Astrocyte (in vitro differentiated cells and primary cell): Measurements from ENCODE around the gene NRDC. TPM values are rescaled to one million over a fixed set of nuclear protein-coding genes. Genes with fewer than 3 reads are reported as not detected.

Experiments used
- DNase-seq: peaks from one replicate; pipeline ENCODE4 v3.0.0-alpha.2; 2010; ENCODE audit warnings: low read depth
- FAIRE-seq: peaks from 2 replicates; lab custom pipeline; 2011; peaks lifted over from hg19 to GRCh38; lab: Jason Lieb, UNC
- H2AFZ ChIP-seq: 2 replicates; pipeline ENCODE4 v1.6.0; 2012; ENCODE audit warnings: low read depth, low read length, inconsistent platforms
- H3K27ac ChIP-seq: 2 replicates; pipeline ENCODE4 v1.5.1; 2011; ENCODE audit warnings: low read depth, low read length, inconsistent platforms
- H3K27me3 ChIP-seq: 2 replicates; pipeline ENCODE4 v1.6.0; 2011; ENCODE audit warnings: low read length, inconsistent platforms; ENCODE audit not compliant: insufficient read depth
- H3K36me3 ChIP-seq: 2 replicates; pipeline ENCODE4 v1.5.1; 2011; ENCODE audit warnings: low read length, inconsistent platforms; ENCODE audit not compliant: insufficient read depth
- H3K4me1 ChIP-seq: 2 replicates; pipeline ENCODE4 v1.5.1; 2011; ENCODE audit warnings: low read length, inconsistent platforms; ENCODE audit not compliant: insufficient read depth
- H3K4me2 ChIP-seq: 2 replicates; pipeline ENCODE4 v1.6.0; 2012; ENCODE audit warnings: low read length, inconsistent platforms
- H3K4me3 ChIP-seq: 2 replicates; pipeline ENCODE4 v1.5.1; 2011; ENCODE audit warnings: low read depth, mild to moderate bottlenecking, low read length, inconsistent platforms; ENCODE audit not compliant: insufficient read depth
- H3K79me2 ChIP-seq: 2 replicates; pipeline ENCODE4 v1.6.0; 2012; ENCODE audit warnings: mild to moderate bottlenecking, low read length, inconsistent platforms; ENCODE audit not compliant: insufficient read depth
- H3K9ac ChIP-seq: 2 replicates; pipeline ENCODE4 v1.6.0; 2012; ENCODE audit warnings: mild to moderate bottlenecking, low read length, inconsistent platforms
- H3K9me3 ChIP-seq: 2 replicates; pipeline ENCODE4 v1.5.1; 2012; ENCODE audit warnings: low read depth, mild to moderate bottlenecking, low read length, inconsistent platforms; ENCODE audit not compliant: insufficient read depth
- H4K20me1 ChIP-seq: 2 replicates; pipeline ENCODE4 v1.6.0; 2012; ENCODE audit warnings: low read length, inconsistent platforms; ENCODE audit not compliant: insufficient read depth
- H3K27ac Mint-ChIP-seq: one replicate; pipeline ENCODE4 v1.8.0; 2021; ENCODE audit warnings: mild to moderate bottlenecking, mixed read lengths; ENCODE audit not compliant: unreplicated experiment
- H3K27me3 Mint-ChIP-seq: one replicate; pipeline ENCODE4 v1.8.0; 2021; ENCODE audit warnings: low read depth, mixed read lengths; ENCODE audit not compliant: unreplicated experiment
- H3K36me3 Mint-ChIP-seq: one replicate; pipeline ENCODE4 v1.8.0; 2021; ENCODE audit warnings: low read depth, mixed read lengths; ENCODE audit not compliant: unreplicated experiment
- H3K4me1 Mint-ChIP-seq: one replicate; pipeline ENCODE4 v1.8.0; 2021; ENCODE audit warnings: low read depth, mixed read lengths; ENCODE audit not compliant: unreplicated experiment
- H3K4me3 Mint-ChIP-seq: one replicate; pipeline ENCODE4 v1.8.0; 2021; ENCODE audit warnings: mild to moderate bottlenecking, moderate library complexity, mixed read lengths; ENCODE audit not compliant: unreplicated experiment
- H3K9me3 Mint-ChIP-seq: one replicate; pipeline ENCODE4 v1.8.0; 2021; ENCODE audit warnings: mild to moderate bottlenecking, mixed read lengths; ENCODE audit not compliant: unreplicated experiment
- CTCF ChIP-seq: IDR thresholded peaks from 2 replicates; pipeline ENCODE4 v1.5.1; 2011; ENCODE audit warnings: low read depth, mild to moderate bottlenecking, inconsistent platforms, low read length, moderate library complexity; ENCODE audit not compliant: insufficient read depth
- EZH2 ChIP-seq: IDR thresholded peaks from 2 replicates; pipeline ENCODE4 v1.6.1; 2012; ENCODE audit warnings: mild to moderate bottlenecking, low read length, inconsistent platforms; ENCODE audit not compliant: insufficient read depth
- total RNA-seq: library from RNA; stranded (reverse); gene quantifications from 2 replicates; pipeline ENCODE4 v1.2.1, GENCODE V29; 2021

NRDC gene
- total RNA-seq, 1 donor from 2014 or later: 170 TPM

GRCh38 chr1:51749151-51749550 lies 129.4 kb downstream of the NRDC start:
- no peak overlapping the region for H3K4me2 ChIP-seq
- H3K36me3 ChIP-seq: peaks cover 14% of the 10 kb centered on the region
- no peaks in the 10 kb centered on the region for H3K27me3 Mint-ChIP-seq
- H3K27ac ChIP-seq: no peak overlapping the region
- H3K79me2 ChIP-seq: peaks cover 10% of the 10 kb centered on the region
- peaks cover 11% of the 10 kb centered on the region for H3K4me1 Mint-ChIP-seq
- no peaks in the 10 kb centered on the region for H3K27me3 ChIP-seq
- FAIRE-seq (no peak), DNase-seq (no peak)
- no peaks in the 10 kb centered on the region for H3K9me3 Mint-ChIP-seq
- H2AFZ ChIP-seq: no peak overlapping the region
- no peak for TF ChIP-seq EZH2
- no peak for TF ChIP-seq CTCF
- H4K20me1 ChIP-seq: peaks cover 9% of the 10 kb centered on the region
- no peak overlapping the region for H3K9ac ChIP-seq
- H3K27ac Mint-ChIP-seq: no peak overlapping the region
- H3K36me3 Mint-ChIP-seq: peaks cover 13% of the 10 kb centered on the region
- H3K4me1 ChIP-seq: no peaks in the 10 kb centered on the region
- H3K4me3 ChIP-seq: no peak overlapping the region
- H3K9me3 ChIP-seq: no peaks in the 10 kb centered on the region
- no peak overlapping the region for H3K4me3 Mint-ChIP-seq

GRCh38 chr1:51745304-51745570 lies 133.3 kb downstream of the NRDC start:
- H3K4me2 ChIP-seq: no peak overlapping the region
- H3K9me3 ChIP-seq: no peaks in the 10 kb centered on the region
- DNase-seq (no peak), FAIRE-seq (no peak)
- no peak overlapping the region for H3K4me3 Mint-ChIP-seq
- no peaks in the 10 kb centered on the region for H3K27me3 ChIP-seq
- H3K4me3 ChIP-seq: no peak overlapping the region
- H3K9me3 Mint-ChIP-seq: no peaks in the 10 kb centered on the region
- H3K27ac ChIP-seq: no peak overlapping the region
- no peaks in the 10 kb centered on the region for H3K36me3 ChIP-seq
- H3K79me2 ChIP-seq: peaks cover 21% of the 10 kb centered on the region
- H3K4me1 ChIP-seq: no peaks in the 10 kb centered on the region
- H4K20me1 ChIP-seq: peaks cover 15% of the 10 kb centered on the region
- no peak overlapping the region for H2AFZ ChIP-seq
- peaks cover 9% of the 10 kb centered on the region for H3K4me1 Mint-ChIP-seq
- H3K27ac Mint-ChIP-seq: no peak overlapping the region
- TF ChIP-seq EZH2 (no peak), CTCF (no peak)
- H3K9ac ChIP-seq: no peak overlapping the region
- H3K27me3 Mint-ChIP-seq: no peaks in the 10 kb centered on the region
- peaks cover 4% of the 10 kb centered on the region for H3K36me3 Mint-ChIP-seq

GRCh38 chr1:51744506-51745303 lies 133.8 kb downstream of the NRDC start:
- H3K4me1 ChIP-seq: no peaks in the 10 kb centered on the region
- FAIRE-seq (no peak), DNase-seq (no peak)
- no peaks in the 10 kb centered on the region for H3K9me3 Mint-ChIP-seq
- TF ChIP-seq CTCF: no peak
- TF ChIP-seq EZH2: no peak
- H3K9me3 ChIP-seq: no peaks in the 10 kb centered on the region
- no peaks in the 10 kb centered on the region for H3K27me3 ChIP-seq
- H3K27me3 Mint-ChIP-seq: no peaks in the 10 kb centered on the region
- H3K36me3 Mint-ChIP-seq: peaks cover 4% of the 10 kb centered on the region
- no peak overlapping the region for H3K4me3 ChIP-seq
- H3K9ac ChIP-seq: no peak overlapping the region
- peaks cover 26% of the 10 kb centered on the region for H3K79me2 ChIP-seq
- peaks cover 15% of the 10 kb centered on the region for H4K20me1 ChIP-seq
- no peaks in the 10 kb centered on the region for H3K36me3 ChIP-seq
- no peak overlapping the region for H3K4me3 Mint-ChIP-seq
- H3K4me1 Mint-ChIP-seq: peaks cover 9% of the 10 kb centered on the region
- no peak overlapping the region for H3K27ac ChIP-seq
- H3K27ac Mint-ChIP-seq: no peak overlapping the region
- H3K4me2 ChIP-seq: no peak overlapping the region
- H2AFZ ChIP-seq: no peak overlapping the region
